K562 (cell line): ENCODE measurements around the gene SERPINH1. TPM values are rescaled to one million over a fixed set of nuclear protein-coding genes. Genes with fewer than 3 reads are reported as not detected.

ENCODE experiments used
- ATF6 ChIP-seq: sonication (generic); formaldehyde crosslinking; IDR thresholded peaks from 2 replicates; pipeline ENCODE4 v1.4.0; 2020; ENCODE audit warnings: mild to moderate bottlenecking, missing genetic modification reagents
- CBX3 ChIP-seq, 2 experiments: IDR thresholded peaks; 1 replicate in 1 of 2; 2 replicates in 1 of 2; pipeline ENCODE4 v1.6.1; 2012; ENCODE audit warnings: inconsistent platforms in 2 of 2, low read length in 2 of 2, borderline replicate concordance in 1 of 2, control low read depth in 1 of 2
- CREB3L1 ChIP-seq: fragments of 450-650 bp; IDR thresholded peaks from 2 replicates; pipeline ENCODE4 v1.6.1; 2014; ENCODE audit warnings: low read depth, mild to moderate bottlenecking, moderate library complexity, borderline replicate concordance
- E2F1 ChIP-seq: sonication (generic); formaldehyde crosslinking; IDR thresholded peaks from 2 replicates; pipeline ENCODE4 v1.8.1; 2023; ENCODE audit warnings: mild to moderate bottlenecking, missing genetic modification reagents, moderate library complexity
- KAT2B ChIP-seq: IDR thresholded peaks from one replicate; pipeline ENCODE4 v1.6.1; 2012; ENCODE audit warnings: low read depth, mild to moderate bottlenecking, control low read depth, inconsistent platforms, low read length, moderate library complexity
- NFYB ChIP-seq: IDR thresholded peaks from 2 replicates; pipeline ENCODE4 v1.6.1; 2011; ENCODE audit warnings: mild to moderate bottlenecking, moderate library complexity; ENCODE audit not compliant: insufficient read length; ENCODE audit errors: extremely low read depth
- PTBP1 ChIP-seq: fragments of 200-400 bp; formaldehyde crosslinking; IDR thresholded peaks from 2 replicates; pipeline ENCODE4 v1.6.1; 2017; ENCODE audit warnings: low read depth, low read length
- SNAPC5 ChIP-seq: fragments of 250-450 bp; sonication (Bioruptor Pico); IDR thresholded peaks from 2 replicates; pipeline ENCODE4 v1.8.0; 2021; ENCODE audit warnings: moderate library complexity, mild to moderate bottlenecking, inconsistent platforms
- SREBF2 ChIP-seq: sonication (generic); formaldehyde crosslinking; IDR thresholded peaks from 2 replicates; pipeline ENCODE4 v1.4.0; 2020; ENCODE audit warnings: mild to moderate bottlenecking, missing genetic modification reagents
- TEAD4 ChIP-seq, 2 experiments: sonication (generic) in 1 of 2; formaldehyde crosslinking in 1 of 2; IDR thresholded peaks; 2 replicates each; pipeline versions ENCODE4 v1.6.1 to v1.8.0; 2012 to 2022; ENCODE audit warnings: borderline replicate concordance in 1 of 2, inconsistent platforms in 1 of 2, low read length in 1 of 2, mild to moderate bottlenecking in 1 of 2, missing genetic modification reagents in 1 of 2
- ZBTB26 ChIP-seq: fragments of 450-650 bp; formaldehyde crosslinking; IDR thresholded peaks from 2 replicates; pipeline ENCODE4 v1.4.0; 2022; ENCODE audit warnings: missing genetic modification characterization
- ZBTB5 ChIP-seq: fragments of 450-650 bp; IDR thresholded peaks from 2 replicates; pipeline ENCODE4 v1.6.1; 2017; ENCODE audit warnings: antibody characterized with exemption
- ZNF121 ChIP-seq: sonication (generic); formaldehyde crosslinking; conservative IDR thresholded peaks from 2 replicates; pipeline ENCODE4 v1.8.0; 2022; ENCODE audit warnings: missing genetic modification reagents
- ZNF124 ChIP-seq: sonication (generic); formaldehyde crosslinking; IDR thresholded peaks from 2 replicates; pipeline ENCODE4 v1.8.1; 2022; ENCODE audit warnings: missing genetic modification reagents
- ZNF175 ChIP-seq: fragments of 200-800 bp; sonication (Bioruptor generic); IDR thresholded peaks from 2 replicates; pipeline ENCODE4 v1.6.1; 2016; ENCODE audit warnings: low read depth, mild to moderate bottlenecking, missing genetic modification characterization, missing compliant biosample characterization
- ZNF212 ChIP-seq: fragments of 450-650 bp; formaldehyde crosslinking; IDR thresholded peaks from 2 replicates; pipeline ENCODE4 v1.4.0; 2020; ENCODE audit warnings: mild to moderate bottlenecking
- ZNF695 ChIP-seq: fragments of 450-650 bp; formaldehyde crosslinking; IDR thresholded peaks from 2 replicates; pipeline ENCODE4 v1.4.0; 2020; ENCODE audit warnings: mild to moderate bottlenecking, moderate library complexity
- polyA plus RNA-seq, 8 experiments: library from polyadenylated mRNA; depleted of rRNA in 4 of 8; stranded (reverse) in 5 of 8; unstranded in 3 of 8; fragments of >200 nt; fragmentation: Nextera tagmentation in 2 of 8; fragmentation: Illumina TruSeq in 1 of 8; extraction: Ambion mirVana in 2 of 8; extraction: Trizol in 1 of 8; gene quantifications; 2 replicates each; pipeline versions ENCODE4 v1.2.1 to v1.2.3, GENCODE V29; 2011 to 2014; ENCODE audit warnings: inconsistent platforms in 1 of 8, missing spikeins in 1 of 8
- total RNA-seq, 7 experiments: library from RNA; depleted of rRNA in 6 of 7; stranded (reverse); fragments of >200 nt in 6 of 7; fragmentation: Illumina TruSeq in 2 of 7; extraction: Trizol in 2 of 7; gene quantifications; 2 replicates each; pipeline versions ENCODE4 v1.2.1 to v1.2.3, GENCODE V29; 2011 to 2021; ENCODE audit warnings: low replicate concordance in 1 of 7

SERPINH1 gene
- total and polyA plus RNA-seq, 9 of the 15 experiments (the other 6 are each of a cell fraction or from before 2014, with no cell fraction given): 2.8 to 106 (median 67.9) TPM

GRCh38 chr11:75558939-75559843, 2.9 kb upstream of the SERPINH1 start (continued):
- TF ChIP-seq ATF6 (0 out of 2 replicates have a peak, but pooled peaks have one; percentile 63), ZNF121 (CRISPR knock-in tag) (no peak), TEAD4 (IDR thresholded peaks at IDR 0.05; ENCODE audit: low read length) (peak; percentile 77), TEAD4 (CRISPR knock-in tag; IDR thresholded peaks at IDR 0.05; ENCODE audit: borderline replicate concordance) (no peak), KAT2B (no peak), ZNF175 (CRISPR knock-in tag) (no peak), CBX3 (IDR thresholded peaks at IDR 0.05; ENCODE audit: borderline replicate concordance in 1 of 2, low read length in 2 of 2) (peak in 1 of 2 experiments; percentile 65; a peak in 1 of 3 replicates), ZNF212 (CRISPR knock-in tag) (no peak), ZBTB26 (CRISPR knock-in tag) (no peak), SNAPC5 (CRISPR knock-in tag) (no peak), ZBTB5 (no peak), E2F1 (CRISPR knock-in tag) (no peak), PTBP1 (peak; percentile 89; the same call in 1 of the 2 replicates), ZNF124 (no peak), ZNF695 (no peak), CREB3L1 (no peak), NFYB (no peak), SREBF2 (CRISPR knock-in tag) (no peak)
